SU-DHL-6 (cell line): Measurements from ENCODE around the gene QPCT.

ENCODE experiments used
- EZH2phosphoT487 ChIP-seq: fragments of 200-600 bp; sonication (generic), shearing (Covaris generic); conservative IDR thresholded peaks from 2 replicates; pipeline ENCODE4 v1.6.1; 2018; ENCODE audit warnings: mild to moderate bottlenecking, antibody characterized with exemption, low read length, moderate library complexity, mixed read lengths
- TF ChIP-seq, protein P1 (sequence below): fragments of 200-600 bp; sonication (generic); IDR thresholded peaks from one replicate; pipeline ENCODE4 v1.5.1; 2017; ENCODE audit warnings: antibody characterized with exemption, mild to moderate bottlenecking, low read length, moderate library complexity; ENCODE audit not compliant: insufficient read depth, poor library complexity, severe bottlenecking

DNA sequence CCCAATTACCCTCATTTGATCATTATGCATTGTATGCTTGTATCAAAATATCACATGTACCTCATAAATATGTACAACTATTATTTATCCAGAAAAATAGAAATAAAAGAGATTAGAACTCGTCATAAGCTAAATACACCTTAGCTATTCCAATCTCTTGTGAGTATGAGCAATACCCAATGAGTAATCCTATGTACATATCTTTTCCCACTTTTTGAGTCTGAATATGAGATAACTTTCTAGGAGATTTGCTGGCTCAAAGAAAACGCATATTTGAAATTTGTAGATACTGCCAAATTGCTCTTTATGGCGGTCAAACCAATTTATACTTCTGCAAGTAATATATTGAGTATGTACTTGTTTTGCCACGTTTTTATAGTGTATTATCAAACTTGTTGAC is 43.9 kb upstream of the QPCT start:
- TF ChIP-seq, protein P1, sequence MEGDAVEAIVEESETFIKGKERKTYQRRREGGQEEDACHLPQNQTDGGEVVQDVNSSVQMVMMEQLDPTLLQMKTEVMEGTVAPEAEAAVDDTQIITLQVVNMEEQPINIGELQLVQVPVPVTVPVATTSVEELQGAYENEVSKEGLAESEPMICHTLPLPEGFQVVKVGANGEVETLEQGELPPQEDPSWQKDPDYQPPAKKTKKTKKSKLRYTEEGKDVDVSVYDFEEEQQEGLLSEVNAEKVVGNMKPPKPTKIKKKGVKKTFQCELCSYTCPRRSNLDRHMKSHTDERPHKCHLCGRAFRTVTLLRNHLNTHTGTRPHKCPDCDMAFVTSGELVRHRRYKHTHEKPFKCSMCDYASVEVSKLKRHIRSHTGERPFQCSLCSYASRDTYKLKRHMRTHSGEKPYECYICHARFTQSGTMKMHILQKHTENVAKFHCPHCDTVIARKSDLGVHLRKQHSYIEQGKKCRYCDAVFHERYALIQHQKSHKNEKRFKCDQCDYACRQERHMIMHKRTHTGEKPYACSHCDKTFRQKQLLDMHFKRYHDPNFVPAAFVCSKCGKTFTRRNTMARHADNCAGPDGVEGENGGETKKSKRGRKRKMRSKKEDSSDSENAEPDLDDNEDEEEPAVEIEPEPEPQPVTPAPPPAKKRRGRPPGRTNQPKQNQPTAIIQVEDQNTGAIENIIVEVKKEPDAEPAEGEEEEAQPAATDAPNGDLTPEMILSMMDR = no peak
- TF ChIP-seq EZH2phosphoT487 = no peak
